ENCODE data around the gene ITGA1. TPM values are rescaled to one million over a fixed set of nuclear protein-coding genes. Genes with fewer than 3 reads are reported as not detected.

Gene ITGA1
- polyA plus RNA-seq, 1 donor (not counting 4 experiments of a cell fraction or from before 2014, with no cell fraction given) = 1.4 TPM

- no peak overlapping the region for H3K9ac ChIP-seq (ENCODE audit: control insufficient read depth, extremely low read depth, insufficient read depth, low read length)
- H3K36me3 ChIP-seq (ENCODE audit: control insufficient read depth in 2 of 2, extremely low read depth in 1 of 2, insufficient read depth in 2 of 2, low read length in 2 of 2) = peaks cover 0 to 3% of the 10 kb centered on the region in 2 experiments
- DNase-seq (ENCODE audit: low read depth, low spot score) (no peak), FAIRE-seq (no peak)
- no peaks in the 10 kb centered on the region for H3K27me3 ChIP-seq (ENCODE audit: control insufficient read depth, extremely low read depth, insufficient read depth, low read length)
- no peak overlapping the region for H2AFZ ChIP-seq (ENCODE audit: control insufficient read depth, low read length)
- no peaks in the 10 kb centered on the region for H4K20me1 ChIP-seq (ENCODE audit: control insufficient read depth, extremely low read depth, insufficient read depth, low read length)
- H3K4me3 ChIP-seq (ENCODE audit: control insufficient read depth in 2 of 3, extremely low read depth in 1 of 3, insufficient read depth in 2 of 3, low read depth in 1 of 3, low read length in 3 of 3) = no peak overlapping the region
- H3K9me1 ChIP-seq (ENCODE audit: control insufficient read depth, extremely low read depth, insufficient read depth, low read length) = no peaks in the 10 kb centered on the region
- dilution Hi-C loops (cut with MboI; ENCODE audit: extremely low pct_ligation_motif_present, low sequenced_read_pairs) = no loop called here
- no peak overlapping the region for H3K27ac ChIP-seq (ENCODE audit: control insufficient read depth, insufficient read depth, low read length)
- no peak overlapping the region for H3K4me2 ChIP-seq (ENCODE audit: control insufficient read depth, extremely low read depth, insufficient read depth, low read depth, low read length)
- TF ChIP-seq CTCF (optimal IDR thresholded peaks at IDR 0.05 in 1 of 3, IDR thresholded peaks at IDR 0.05 in 1 of 3, conservative IDR thresholded peaks at IDR 0.05 in 1 of 3; ENCODE audit: extremely low read depth in 1 of 3, insufficient read depth in 2 of 3, low read length in 3 of 3) (no peak), EZH2 (IDR thresholded peaks at IDR 0.05; ENCODE audit: low read length) (no peak)
- no peaks in the 10 kb centered on the region for H3K79me2 ChIP-seq (ENCODE audit: control insufficient read depth, insufficient read depth, low read length)
- H3K9me3 ChIP-seq (ENCODE audit: control insufficient read depth, low read depth, low read length) = no peaks in the 10 kb centered on the region
- no peaks in the 10 kb centered on the region for H3K4me1 ChIP-seq (ENCODE audit: control insufficient read depth, extremely low read depth, insufficient read depth, low read length)
Observed at GRCh38 chr5:52863715-52864290, 76.1 kb downstream of the ITGA1 start.

GRCh38 chr5:52864371-52864770 is 76.7 kb downstream of the ITGA1 start:
- H3K36me3 ChIP-seq (ENCODE audit: control insufficient read depth in 2 of 2, extremely low read depth in 1 of 2, insufficient read depth in 2 of 2, low read length in 2 of 2) = peaks cover 0 to 3% of the 10 kb centered on the region in 2 experiments
- H3K79me2 ChIP-seq (ENCODE audit: control insufficient read depth, insufficient read depth, low read length) = no peaks in the 10 kb centered on the region
- no peak overlapping the region for H2AFZ ChIP-seq (ENCODE audit: control insufficient read depth, low read length)
- H4K20me1 ChIP-seq (ENCODE audit: control insufficient read depth, extremely low read depth, insufficient read depth, low read length) = no peaks in the 10 kb centered on the region
- TF ChIP-seq CTCF (optimal IDR thresholded peaks at IDR 0.05 in 1 of 3, IDR thresholded peaks at IDR 0.05 in 1 of 3, conservative IDR thresholded peaks at IDR 0.05 in 1 of 3; ENCODE audit: extremely low read depth in 1 of 3, insufficient read depth in 2 of 3, low read length in 3 of 3) (no peak), EZH2 (IDR thresholded peaks at IDR 0.05; ENCODE audit: low read length) (no peak)
- no peak overlapping the region for H3K27ac ChIP-seq (ENCODE audit: control insufficient read depth, insufficient read depth, low read length)
- H3K4me2 ChIP-seq (ENCODE audit: control insufficient read depth, extremely low read depth, insufficient read depth, low read depth, low read length) = no peak overlapping the region
- no peaks in the 10 kb centered on the region for H3K9me1 ChIP-seq (ENCODE audit: control insufficient read depth, extremely low read depth, insufficient read depth, low read length)
- dilution Hi-C loops (cut with MboI; ENCODE audit: extremely low pct_ligation_motif_present, low sequenced_read_pairs) = no loop called here
- H3K27me3 ChIP-seq (ENCODE audit: control insufficient read depth, extremely low read depth, insufficient read depth, low read length) = no peaks in the 10 kb centered on the region
- DNase-seq (ENCODE audit: low read depth, low spot score) = no peak
- H3K9me3 ChIP-seq (ENCODE audit: control insufficient read depth, low read depth, low read length) = no peaks in the 10 kb centered on the region
- H3K9ac ChIP-seq (ENCODE audit: control insufficient read depth, extremely low read depth, insufficient read depth, low read length) = no peak overlapping the region
- H3K4me3 ChIP-seq (ENCODE audit: control insufficient read depth in 2 of 3, extremely low read depth in 1 of 3, insufficient read depth in 2 of 3, low read depth in 1 of 3, low read length in 3 of 3) = no peak overlapping the region
- H3K4me1 ChIP-seq (ENCODE audit: control insufficient read depth, extremely low read depth, insufficient read depth, low read length) = no peaks in the 10 kb centered on the region
- FAIRE-seq = peak; percentile 29
